Hematopoietic multipotent progenitor cell treated with erythropoietin and hydrocortisone succinate and interleukin-3 and kit ligand, for 6 days (in vitro differentiated cells): Measurements from ENCODE around the gene IGSF11.
"Not testable (repeated sequence)": the region's sequence is repeated elsewhere in the genome, so short reads cannot be mapped to it uniquely, and the experiment has no call there.

Experiments used
- DNase-seq: peaks from one replicate; pipeline ENCODE4 v3.0.0-alpha.2; 2015

IGSF11 gene

GRCh38 chr3:118988198-118989130, 46.2 kb downstream of the IGSF11 start:
- DNase-seq = no peak

DNA sequence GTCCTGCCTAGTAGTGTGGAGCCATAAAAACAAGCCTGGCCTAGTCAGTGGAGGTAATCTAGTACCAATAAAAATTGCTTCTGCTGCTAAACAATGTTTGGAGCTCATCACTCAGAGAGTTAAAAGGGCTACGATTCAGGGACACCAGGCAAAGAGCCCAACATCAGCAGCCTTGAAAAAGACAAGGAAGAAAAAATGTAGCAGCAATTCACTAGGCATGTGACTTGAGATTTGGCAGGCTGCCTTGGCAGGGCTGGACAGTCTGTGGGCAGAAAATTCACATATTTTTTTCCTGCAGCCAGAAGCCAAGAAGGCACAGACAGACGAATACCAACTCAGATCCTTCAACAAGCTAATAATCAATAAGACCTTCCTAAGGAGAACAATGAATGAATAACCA, 47.2 kb downstream of the IGSF11 start:
- no peak for DNase-seq

DNA sequence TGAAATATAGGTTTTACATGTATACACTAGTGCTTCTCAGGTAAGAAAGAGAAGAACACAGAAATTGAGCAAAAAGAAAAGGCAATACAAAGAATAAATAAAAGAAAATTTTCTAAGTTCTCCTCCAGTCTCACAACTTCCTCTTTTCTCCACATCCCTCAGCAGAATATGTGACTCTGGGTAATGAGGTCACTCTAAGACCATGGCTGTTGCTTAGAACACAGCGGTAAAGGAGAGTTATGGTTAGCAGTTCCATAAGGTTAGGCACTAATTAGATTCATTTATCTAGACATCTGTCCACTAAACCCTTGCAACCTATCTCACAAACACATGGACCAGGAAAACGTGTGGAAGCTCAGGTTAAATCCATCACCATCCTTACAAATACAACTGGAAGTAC, 47.9 kb downstream of the IGSF11 start:
- no peak for DNase-seq

DNA sequence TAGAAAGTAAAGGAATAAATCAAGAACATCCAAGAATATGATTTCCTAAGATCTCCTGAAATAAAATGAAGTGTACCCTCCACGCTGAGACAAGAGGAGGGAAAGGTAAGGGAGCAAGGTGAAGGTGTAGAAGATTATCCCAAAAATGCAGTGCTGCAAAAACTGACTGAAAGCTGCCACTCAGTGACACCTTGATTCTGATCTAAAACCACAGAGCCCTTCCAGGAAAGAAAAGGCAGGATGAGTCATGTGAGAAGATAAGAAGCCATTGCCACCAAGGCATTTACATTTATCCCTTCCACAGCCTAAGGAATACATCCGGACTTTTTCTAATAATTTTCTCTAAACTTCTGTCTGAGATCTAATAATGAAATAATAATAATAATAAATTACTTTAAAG, 49.9 kb downstream of the IGSF11 start:
- DNase-seq = no peak

GRCh38 chr3:118981494-118982134, 53.0 kb downstream of the IGSF11 start:
- no peak for DNase-seq

DNA sequence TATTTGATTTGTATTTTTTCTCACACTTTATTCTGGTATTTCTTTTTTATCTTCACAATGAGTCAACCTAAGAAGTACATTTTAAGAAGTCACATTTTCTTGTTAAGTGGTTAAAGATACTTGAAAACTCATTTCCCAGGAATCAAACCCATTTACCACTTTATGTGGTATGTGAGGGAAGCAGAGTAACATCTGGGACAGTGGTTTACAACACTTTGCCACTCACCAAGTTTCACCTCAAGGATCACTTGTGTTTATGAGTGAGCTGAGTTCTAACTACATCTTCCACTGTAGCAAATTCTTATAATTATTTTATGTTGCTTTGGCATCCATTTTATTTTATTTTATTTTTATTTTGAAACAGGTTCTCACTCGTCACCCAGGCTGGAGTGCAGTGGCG, 53.8 kb downstream of the IGSF11 start:
- no peak for DNase-seq

DNA sequence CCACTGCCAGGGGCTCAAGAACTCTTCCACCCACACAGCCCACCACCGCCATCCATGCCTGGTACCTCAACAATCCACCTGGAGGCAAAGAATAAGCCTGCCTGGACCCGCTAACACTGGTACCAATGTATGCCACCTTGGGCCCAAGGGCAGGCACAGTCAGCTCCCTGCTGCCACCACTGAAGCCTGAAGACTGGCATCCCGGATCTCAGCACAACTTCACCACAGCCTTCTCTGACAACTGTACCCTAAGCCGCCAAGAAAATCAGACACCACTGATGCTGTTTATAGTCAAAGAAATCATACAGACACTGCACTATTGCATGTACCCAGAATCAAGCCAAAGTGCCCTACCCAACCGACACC, 56.3 kb downstream of the IGSF11 start:
- no peak for DNase-seq

GRCh38 chr3:118977671-118978392, 56.8 kb downstream of the IGSF11 start:
- DNase-seq = no peak

GRCh38 chr3:118977118-118977517, 57.5 kb downstream of the IGSF11 start:
- DNase-seq = no peak

DNA sequence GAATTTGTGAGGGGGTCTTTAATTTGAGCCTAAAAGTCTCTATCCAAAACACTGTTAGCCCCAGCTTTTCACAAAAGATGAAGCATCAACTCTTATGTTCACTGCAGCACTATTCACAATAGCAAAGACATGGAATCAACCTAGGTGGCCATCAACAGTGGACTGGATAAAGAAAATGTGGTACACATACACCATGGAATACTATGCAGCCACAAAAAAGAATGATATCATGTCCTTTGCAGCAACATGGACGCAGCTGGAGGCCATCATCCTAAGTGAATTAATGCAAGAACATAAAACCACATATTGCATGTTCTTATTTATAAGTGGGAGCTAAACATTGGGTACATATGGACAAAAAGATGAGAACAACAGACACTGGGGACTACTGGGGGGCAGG, 59.2 kb downstream of the IGSF11 start:
- DNase-seq = not testable (repeated sequence)

DNA sequence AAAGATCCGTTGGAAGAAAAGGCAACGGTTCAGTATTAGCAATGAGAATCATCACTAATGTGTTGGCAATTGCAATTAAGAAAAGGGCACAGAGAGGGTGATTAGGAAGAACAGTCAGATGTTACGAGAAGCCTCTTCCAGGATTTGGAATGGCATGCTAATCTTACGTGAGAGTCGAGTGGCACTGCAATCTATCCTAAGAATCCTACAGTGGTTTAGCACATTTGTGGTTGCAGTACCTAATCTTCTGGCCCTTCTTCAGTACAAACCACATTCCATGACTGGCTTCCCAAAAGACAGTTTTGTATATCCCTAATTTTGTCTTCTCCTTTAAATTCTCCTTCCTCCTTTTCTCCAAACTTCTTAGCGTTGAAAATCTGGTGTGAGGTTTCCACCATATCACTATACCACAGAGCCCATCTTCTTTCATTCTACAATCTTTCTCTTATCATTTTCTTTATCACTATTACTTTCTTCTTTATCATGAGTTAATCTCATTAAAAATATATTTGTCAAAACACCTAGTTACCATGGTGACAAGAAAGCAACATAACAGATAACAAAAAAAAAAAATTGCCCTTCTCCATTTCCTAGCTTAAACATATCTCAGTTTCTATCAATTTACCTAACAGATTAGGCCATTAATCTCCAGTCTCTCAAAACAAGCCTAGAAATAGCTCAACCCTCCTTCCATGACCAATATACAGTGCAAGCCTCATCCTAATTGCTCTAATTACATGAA, 60.1 kb downstream of the IGSF11 start:
- no peak for DNase-seq

GRCh38 chr3:118973050-118973449, 61.6 kb downstream of the IGSF11 start:
- DNase-seq = no peak

- no peak for DNase-seq
Measured at GRCh38 chr3:118970819-118971218, 63.8 kb downstream of the IGSF11 start.

DNA sequence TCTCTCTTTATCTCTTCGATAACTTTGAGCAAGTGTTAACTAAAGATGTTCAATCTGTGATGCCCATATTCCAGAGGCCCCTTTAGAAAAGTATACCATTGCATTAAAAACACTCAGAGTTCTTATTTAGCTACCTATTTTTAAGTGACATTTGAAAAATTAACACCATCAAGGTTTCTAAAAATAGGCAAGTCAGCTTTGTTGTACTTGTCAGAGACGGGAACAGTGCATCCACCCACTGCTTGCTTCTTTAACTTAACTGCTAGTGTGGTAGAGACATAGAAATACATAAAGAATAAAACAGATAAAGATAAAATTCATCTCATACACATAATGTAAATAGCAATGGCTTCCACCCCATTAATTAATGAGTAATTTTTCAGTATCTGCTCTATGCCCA, 66.0 kb downstream of the IGSF11 start:
- no peak for DNase-seq

DNA sequence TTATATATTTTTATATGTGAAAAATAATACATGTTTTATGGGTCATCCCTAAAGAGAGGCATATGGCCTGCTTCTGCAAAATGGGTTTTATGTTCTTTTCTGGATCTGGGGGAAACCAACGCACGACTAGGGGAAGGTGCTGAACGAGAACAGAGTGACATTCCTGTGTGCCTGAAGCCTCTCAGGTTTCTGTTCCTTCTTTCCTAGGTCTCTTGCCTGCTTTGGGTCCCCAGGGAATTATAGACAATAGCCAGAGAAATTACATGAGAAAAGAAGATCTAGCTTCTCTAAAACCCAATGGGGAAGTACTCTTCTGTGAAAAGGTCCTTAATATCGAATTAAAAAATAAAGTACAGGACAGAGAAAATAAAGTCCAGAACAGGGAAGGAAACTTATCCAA, 66.5 kb downstream of the IGSF11 start:
- DNase-seq = no peak

DNA sequence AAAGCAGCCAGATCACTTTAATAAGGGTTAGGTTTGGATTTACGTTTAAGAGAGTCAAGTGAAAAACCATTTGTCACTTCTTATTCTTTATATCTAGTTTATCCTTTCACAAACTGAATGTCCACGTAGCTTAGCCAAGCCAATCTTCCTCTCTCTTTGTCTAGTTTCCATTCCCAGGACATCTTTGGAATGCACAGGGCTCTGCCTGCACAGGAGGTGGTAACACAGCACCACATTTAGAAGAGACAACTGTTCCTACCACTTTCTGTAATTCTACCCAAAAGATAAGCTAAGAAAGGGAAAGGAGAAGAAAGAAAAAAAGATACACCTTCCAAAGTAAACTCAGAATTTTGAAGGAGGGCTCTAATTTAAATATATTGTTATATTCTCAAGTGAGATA, 67.9 kb downstream of the IGSF11 start:
- no peak for DNase-seq

DNA sequence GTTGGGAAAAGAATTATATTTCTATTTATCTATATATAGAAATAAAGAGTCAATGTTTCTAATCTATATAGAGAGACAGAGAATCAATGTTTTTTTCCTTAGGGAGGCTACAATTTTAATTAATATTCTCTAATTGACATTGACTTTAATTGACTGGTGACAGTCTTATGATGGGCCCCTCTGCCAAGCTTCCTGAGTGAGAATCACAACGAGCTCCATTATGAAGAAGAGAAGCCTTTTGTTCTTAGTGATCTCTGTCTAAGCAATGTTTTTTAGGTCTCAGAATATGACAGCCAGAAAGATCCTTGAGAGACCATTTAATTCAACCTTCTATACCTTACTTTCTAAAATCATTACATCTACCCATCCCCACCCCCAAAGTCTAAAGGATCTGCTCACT, 70.9 kb downstream of the IGSF11 start:
- DNase-seq = no peak

DNA sequence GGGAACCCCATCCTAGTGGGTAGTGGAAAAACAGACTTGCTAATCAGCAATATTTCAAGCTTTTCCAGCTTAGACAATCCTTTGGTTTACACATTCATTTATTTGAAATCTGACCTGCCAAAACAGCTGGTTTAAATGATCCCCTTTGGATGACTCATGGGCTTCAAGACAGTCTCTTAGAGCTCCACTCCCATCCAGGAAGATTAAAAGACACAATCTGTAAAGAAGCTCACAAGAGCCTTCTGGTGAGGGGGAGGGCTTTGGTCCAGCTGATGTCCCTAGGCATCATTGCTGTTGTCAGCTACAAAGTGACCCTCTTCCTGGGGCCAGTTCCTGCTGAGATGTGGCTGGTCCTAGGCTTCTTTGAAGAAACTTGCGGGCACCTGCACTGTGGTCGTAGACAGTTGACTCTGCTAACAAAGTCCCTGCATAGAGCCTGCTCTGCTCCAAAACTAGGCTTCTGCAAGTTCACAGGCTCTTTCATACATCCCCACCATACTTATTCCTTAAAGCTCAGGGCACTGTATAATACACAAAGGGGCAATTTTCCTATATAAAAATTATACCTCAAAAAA, 73.7 kb downstream of the IGSF11 start:
- no peak for DNase-seq

GRCh38 chr3:118955914-118956556, 78.6 kb downstream of the IGSF11 start:
- DNase-seq = no peak

DNA sequence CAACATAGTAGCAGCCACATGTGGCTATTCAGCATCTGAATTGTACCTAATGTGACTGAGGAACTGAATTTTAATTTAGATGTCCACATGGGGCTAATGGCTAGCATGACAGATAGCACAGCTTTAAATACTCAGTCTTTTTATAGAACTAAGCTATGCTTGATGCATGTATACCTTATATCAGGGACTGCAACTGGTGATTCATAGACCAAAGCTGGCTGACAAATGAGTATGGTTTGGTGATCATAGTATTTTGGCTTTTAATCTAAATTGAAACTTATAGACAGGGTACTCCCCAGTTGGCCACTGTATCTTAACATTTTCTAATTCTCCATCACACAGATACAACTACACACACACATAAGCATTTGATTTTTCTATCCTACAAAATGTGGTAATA, 83.6 kb downstream of the IGSF11 start:
- no peak for DNase-seq

DNA sequence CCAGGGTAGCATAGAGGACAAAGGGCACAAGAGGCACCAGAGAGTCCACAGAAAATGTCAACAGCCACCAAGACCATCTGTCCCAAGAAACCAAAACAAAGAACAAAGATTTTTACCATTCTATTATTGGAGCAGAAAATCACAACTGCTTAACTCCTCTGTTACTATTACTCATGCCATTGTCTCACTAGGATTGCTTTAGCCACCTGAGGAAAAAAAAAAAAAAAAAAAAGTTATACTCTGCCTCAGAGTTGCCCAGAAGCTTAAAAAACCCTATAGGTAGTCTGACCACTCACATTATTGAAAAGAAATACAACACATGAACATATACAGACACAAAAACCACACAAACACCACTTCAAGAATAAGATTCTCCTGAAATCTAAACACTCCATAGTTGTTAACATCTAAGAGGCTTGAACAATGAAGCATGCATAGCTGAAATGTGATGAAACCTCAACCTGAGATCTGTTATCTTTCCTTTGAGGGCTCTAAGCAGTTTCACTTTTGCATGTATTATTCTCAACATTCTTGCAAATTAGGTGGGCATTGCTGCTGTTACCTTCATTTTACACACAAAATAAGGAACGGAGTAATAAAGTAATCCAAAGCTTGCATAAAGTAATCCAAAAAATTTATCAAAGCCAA, 85.4 kb downstream of the IGSF11 start:
- no peak for DNase-seq

- no peak for DNase-seq
Measured at GRCh38 chr3:118948146-118948545, 86.5 kb downstream of the IGSF11 start.
